Activated CD4-positive, CD25-positive, alpha-beta regulatory T cell treated with anti-CD3 and anti-CD28 coated beads, Interleukin-2, amount 50 U/mL, for 24 hours (primary cell): ENCODE results near the gene SLC6A9.

ENCODE experiments used
- ATAC-seq, 2 donors: fragments of 150-1000 bp; cut with Tn5 transposase; one replicate each; pipeline ENCODE4 v1.10.0; 2021; ENCODE audit warnings: mild to moderate bottlenecking in 1 of 2, moderate library complexity in 1 of 2

The SLC6A9 gene

DNA sequence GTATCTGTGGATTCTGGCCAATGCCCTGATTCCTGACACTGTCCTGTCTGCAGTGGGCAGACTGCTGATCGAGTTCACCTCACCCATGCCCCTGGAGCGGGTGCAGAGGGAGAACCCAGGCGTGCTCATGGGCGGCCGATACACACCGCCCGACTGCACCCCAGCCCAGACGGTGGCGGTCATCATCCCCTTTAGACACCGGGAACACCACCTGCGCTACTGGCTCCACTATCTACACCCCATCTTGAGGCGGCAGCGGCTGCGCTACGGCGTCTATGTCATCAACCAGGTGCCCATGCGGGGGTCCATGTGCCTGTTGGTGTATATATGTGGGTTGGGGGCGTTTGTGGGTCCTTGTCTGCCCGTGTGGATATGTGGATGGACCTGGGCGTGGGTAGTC is 49.6 kb downstream of the SLC6A9 start:
- ATAC-seq, result no peak

DNA sequence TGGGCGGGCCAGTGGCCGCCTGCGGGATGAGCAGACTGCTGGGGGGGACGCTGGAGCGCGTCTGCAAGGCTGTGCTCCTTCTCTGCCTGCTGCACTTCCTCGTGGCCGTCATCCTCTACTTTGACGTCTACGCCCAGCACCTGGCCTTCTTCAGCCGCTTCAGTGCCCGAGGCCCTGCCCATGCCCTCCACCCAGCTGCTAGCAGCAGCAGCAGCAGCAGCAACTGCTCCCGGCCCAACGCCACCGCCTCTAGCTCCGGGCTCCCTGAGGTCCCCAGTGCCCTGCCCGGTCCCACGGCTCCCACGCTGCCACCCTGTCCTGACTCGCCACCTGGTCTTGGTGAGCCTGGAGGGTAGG is 50.1 kb downstream of the SLC6A9 start:
- ATAC-seq, result no peak

DNA sequence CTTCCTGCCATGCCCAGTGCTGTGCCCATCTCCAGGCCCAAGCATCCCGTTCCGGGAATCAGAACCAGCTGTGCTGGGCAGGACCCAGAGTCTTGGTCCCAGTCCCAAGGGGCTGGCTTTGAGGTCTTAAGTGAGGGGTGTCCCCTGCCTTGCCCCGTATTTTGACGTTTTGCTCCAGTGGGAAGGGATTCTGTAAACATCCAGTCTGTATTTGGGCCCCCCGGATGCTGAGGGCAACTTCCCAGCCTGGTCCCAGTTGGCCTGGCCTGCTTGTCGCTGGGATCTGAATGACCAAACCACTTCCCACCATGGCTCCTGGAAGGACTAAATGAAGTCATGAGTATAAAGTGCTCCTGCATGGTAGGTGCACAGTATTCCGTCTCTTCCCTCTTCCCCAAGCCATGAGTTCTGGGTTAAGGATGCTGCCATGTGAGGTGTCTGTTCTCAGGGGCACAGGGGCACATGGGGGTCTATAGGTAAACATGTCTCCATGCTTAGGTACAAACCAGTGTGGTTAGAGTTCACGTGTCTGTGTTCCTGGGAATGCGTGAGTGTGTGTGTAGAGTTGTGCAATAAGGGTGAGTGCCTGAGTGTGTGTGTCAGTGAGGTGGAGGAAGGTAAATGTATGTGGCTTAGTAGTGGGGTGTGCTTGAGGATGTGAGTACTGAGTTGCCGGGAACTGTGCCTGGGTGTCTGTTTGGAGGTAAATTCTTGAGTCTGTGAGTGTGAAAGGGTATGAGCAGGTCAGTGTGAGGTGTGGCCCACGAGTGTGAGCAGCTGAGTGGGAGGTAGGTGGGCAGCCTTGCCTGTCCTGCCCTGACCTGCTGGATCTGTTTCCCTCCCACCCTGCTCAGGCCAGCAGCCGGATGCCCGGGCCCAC is 50.8 kb downstream of the SLC6A9 start:
- no peak for ATAC-seq

DNA sequence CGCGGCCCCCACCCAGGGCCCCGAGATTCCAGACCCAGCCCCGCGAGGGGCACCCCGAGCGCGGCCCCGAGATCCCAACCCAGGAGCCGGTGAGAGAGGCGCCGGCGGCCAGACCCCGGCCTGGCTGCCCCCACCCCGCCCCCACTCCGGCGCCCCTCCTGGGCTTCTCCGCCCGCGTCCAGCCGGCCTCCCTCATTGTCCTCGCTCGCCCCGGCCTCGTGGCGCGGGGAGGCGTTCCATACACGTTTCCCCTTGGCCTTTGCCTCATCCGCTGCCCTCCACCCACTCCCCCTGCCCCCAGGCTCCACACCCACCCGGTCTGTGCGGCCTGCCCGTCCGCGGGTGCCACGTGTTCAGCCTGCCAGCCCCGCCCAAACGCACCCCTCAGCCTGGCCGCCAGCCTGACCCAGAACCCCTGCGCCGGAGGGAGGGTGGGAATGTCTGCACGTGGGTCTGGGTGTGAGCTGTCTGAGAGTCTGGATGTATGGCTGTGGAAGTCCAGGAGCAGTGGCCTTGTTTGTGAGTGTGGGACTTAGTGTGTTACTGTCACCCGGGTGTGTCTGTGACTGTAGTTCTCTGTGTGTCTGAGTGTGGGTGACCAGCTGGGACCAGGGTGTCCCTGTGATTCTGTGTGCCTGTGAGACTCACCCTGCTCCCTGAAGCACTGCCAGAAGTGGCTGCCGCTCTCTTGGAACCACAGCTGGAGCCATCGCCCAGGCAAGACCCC is 51.6 kb downstream of the SLC6A9 start:
- ATAC-seq, result peak in 1 of 2 donors; percentile 25

DNA sequence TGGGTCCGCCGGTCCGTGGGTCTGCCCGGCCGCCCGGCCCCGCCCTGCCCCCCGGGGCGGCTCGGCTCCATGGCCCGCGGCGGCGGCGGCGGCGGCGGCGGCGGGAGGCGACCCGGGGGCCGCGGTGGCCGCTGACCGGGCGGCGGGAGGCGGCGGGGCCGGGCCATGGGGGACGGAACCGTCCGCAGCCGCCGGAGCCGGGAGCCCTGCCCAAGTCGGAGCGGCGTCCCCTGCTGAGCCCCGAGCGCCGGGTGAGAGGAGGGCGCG is 52.1 kb downstream of the SLC6A9 start:
- no peak for ATAC-seq

DNA sequence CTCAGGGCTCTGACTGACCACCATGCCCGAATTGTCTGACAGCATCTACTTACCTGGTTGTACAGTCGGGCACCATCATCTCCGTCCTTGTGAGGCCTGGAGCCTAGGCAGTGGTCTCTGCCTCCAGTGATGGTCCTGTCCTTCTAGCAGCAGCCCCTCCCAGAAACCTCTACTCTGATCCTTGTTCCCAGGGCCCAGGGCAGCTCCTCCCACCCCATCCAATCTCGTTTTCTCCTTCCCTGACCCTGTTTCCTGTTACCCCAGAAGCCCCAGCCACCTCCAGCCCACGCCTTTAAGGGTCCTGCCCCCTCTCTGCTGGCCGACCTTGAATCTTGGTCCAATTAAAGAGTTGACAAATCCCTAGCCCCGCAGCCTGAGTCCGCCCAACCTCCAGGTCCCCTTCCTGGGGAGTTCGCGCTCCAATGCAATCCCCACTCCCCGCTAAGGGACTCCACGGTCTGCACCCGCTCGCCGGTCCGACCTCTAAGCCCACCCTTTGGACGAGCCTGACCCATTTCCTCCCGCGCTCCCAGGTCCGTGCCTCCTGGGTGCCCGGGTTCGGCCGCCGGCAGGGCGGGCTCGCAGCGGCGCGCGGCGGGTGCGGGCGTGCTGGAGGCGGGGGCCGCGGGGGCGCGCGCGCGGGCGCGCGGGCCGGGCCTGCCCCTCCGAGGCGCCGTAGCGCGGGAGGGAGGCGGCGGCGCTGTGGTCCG is 52.6 kb downstream of the SLC6A9 start, which contains the start of gene B4GALT2:
Gene B4GALT2, plus strand, starts transcription at position 660 of the 710 bp plus-strand sequence. CDS start 1,951 bp downstream, outside the sequence.
- ATAC-seq, result no peak

DNA sequence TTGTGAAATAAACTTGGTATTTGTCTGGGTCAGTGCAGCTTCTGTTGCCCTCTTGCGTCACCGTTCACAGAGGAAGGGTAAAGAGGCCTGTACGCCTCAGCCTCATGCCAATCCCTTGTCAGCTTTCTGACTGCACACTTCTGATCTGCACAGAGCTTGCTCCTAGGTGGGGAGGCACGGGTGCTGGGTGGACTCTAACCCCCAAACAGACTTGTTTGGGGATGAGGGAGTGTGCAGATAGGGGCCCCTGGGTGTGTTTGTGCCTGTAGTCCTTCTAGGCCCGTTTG is 53.1 kb downstream of the SLC6A9 start:
- ATAC-seq, result no peak

DNA sequence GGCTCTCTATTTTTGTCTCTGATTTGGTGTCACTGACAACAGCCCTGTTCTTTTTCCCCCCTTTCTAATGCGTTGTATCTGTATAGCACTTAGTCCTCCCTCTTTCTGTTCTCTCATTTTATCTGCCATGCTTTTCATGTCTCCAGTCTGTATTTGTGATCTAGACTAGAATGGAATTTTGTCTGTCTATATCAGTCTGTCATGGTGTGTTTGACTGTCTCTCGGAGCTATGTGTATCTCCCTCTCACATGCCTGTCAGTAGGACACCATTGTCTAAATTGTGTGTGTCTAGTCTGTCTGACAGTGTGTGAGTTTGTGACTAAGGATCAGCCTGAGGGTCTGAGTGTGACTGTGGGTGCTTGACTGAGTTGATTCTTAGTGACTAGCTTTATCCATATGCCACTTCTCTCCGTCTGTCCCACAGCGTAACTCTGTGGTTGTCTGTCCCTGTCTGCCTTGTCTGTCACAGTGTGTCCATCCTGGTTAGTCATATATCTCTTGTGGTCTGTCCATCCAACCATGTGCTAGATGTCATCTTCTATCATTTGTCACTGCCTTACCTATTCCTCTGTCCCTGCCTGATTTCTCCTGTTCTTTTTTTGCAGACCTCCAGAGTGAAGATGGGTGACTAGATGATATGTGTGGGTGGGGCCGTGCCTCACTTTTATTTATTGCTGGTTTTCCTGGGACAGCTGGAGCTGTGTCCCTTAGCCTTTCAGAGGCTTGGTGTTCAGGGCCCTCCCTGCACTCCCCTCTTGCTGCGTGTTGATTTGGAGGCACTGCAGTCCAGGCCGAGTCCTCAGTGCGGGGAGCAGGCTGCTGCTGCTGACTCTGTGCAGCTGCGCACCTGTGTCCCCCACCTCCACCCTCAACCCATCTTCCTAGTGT is 53.6 kb downstream of the SLC6A9 start:
- ATAC-seq, result no peak

DNA sequence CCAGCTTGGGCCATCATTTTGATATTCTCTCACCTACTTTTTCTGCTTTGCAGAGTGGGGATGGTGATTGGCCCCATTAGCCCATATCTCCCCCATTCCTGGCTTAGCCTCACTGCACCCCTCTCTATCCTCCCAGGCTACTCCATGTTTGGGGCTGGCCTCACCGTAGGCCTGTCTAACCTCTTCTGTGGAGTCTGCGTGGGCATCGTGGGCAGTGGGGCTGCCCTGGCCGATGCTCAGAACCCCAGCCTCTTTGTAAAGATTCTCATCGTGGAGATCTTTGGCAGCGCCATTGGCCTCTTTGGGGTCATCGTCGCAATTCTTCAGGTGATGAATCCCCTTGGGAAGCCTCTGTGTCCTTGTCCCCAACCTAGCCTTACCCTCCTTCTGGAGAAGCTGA is 54.4 kb downstream of the SLC6A9 start:
- no peak for ATAC-seq

DNA sequence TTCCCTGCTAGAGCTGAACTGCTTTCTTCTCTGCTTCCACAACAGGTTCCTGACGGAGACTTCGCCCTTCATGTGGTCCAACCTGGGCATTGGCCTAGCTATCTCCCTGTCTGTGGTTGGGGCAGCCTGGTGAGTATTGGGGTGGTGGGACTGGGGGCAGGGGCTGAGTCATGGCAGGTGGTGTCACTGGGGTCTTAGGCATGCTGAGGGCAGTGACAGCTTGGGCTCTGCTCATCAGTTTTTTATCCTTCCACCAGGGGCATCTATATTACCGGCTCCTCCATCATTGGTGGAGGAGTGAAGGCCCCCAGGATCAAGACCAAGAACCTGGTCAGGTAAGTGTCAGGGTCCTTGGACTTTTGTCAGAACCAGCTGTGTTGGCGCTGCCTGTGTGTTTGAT is 55.2 kb downstream of the SLC6A9 start:
- ATAC-seq, result no peak

DNA sequence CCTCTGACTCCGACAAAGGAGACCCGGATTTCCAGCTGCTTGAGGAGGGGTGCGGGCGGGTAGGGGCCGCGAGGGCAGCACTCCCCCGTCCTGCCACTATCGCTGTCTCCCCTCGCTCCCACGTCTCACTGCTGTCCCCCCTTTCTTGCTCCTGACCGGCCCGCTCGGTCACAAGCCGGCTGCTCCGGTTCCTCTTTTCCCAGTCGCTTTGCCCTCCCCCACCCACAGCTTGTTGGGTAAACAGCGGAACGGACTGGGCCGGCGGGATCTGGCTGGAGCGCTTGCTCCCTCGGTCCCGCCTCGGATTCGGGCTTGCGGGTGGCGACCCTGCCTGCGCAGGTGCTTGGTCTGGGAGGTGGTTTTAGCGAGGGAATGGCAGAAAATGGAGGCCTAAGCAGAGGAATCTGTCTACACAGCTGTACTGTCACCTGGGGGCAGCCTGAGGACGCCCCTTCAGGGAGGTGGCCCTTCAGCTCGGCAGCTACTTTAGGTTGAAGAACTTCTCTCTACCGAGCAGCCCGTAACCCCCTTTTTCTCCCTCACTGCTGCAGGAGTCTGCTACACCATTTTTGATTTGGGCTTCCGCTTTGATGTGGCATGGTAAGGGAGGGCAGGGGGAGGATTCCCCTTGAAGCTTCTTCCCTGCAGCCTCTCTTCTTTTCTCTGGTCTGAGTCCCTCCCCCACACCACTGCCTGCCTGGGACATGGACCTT is 55.9 kb downstream of the SLC6A9 start:
- ATAC-seq, result no peak

DNA sequence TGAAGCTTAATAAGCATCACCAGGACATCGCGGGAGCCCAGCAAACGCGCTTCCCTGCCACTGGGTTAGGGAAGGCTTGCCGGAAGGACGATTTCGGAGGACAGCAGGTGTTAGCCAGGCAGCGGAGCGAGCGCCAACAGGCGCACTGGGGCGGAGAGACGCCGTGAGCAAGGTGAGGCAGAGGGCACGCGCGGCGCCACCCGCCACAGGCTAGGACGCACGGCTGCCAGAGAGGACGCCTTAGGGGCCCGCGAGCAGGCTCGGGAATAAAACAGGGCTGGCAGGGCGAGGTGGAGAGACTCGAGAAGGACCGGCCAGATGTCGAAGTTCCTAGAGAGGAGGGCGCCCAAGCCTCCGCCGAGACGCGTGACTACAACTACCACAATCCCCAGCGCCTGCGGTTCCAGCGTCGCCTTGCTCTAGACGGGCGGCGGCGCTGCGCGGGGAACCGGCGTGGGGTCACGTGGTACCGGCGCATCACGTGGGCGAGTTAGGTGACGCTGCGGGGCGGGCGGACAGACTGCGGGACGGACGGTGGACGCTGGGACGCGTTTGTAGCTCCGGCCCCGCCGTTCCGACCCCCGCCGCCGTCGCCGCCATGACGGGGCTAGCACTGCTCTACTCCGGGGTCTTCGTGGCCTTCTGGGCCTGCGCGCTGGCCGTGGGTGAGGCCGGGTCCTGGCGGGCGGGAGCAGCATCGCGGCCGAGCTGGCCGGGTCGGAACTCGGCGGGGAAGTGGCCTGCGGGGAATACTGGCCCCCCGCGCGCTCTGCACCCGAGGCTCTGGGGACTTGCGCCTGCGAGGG is 56.6 kb downstream of the SLC6A9 start, which contains the start of gene ATP6V0B:
Gene ATP6V0B, plus strand, starts transcription at position 518 of the 806 bp plus-strand sequence. Its CDS starts 81 bp downstream, at position 599.
- ATAC-seq, result peak; percentile 75

DNA sequence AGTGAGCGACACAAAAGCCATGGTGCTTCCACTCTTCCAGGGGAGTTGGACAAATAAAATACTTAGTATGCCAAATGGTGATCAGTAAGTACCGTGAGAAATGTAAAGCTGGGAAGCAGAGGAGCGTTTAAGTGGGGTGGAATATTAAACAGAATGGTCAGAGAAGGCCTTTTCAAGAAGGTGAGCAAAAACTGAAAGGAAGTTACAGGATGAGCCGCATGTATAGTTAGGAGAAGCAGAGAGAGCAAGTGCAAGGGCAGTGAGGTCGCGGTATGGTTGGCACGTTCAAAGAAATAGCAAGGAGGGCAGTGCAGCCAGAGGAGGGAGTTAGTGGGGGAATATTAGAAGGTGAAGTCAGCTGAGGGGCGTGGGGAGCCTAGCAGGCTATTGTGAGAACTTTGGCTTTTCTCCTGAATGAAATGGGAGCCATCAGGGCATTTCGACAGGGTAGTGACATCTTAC is 57.2 kb downstream of the SLC6A9 start:
- ATAC-seq, result no peak

DNA sequence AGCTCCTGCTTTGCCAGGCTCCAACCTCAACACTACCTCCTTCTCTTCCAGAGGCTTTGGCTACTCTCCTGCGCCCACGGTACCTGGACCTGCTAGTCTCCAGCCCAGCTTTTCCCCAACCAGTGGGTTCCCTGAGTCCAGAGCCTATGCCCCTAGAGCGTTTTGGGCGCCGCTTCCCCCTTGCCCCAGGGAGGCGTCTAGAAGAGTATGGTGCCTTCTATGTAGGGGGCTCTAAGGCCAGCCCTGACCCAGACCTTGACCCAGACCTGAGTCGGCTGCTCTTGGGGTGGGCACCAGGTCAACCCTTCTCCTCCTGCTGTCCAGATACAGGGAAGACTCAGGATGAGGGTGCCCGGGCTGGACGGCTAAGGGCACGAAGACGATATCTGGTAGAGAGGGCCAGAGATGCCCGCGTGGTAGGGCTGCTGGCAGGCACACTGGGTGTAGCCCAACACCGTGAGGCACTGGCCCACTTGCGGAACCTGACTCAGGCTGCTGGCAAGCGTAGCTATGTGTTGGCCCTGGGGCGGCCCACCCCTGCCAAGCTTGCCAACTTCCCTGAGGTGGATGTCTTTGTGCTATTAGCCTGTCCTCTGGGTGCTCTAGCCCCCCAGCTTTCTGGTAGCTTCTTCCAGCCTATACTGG is 59.8 kb downstream of the SLC6A9 start:
- no peak for ATAC-seq

DNA sequence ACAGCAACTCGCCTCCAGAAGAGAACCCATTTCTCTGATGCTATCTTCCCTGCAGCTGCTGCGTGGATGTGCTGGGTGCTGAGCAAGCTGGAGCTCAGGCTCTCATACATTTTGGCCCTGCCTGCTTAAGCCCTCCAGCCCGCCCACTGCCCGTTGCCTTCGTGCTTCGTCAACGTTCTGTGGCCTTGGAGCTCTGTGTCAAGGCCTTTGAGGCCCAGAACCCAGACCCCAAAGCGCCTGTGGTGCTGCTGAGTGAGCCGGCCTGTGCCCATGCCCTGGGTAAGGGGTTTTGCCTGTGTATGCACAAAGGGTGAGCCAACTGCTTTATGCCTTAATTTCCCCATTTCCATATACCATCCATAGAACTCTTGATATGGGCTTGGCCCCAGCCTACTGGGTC is 60.4 kb downstream of the SLC6A9 start:
- no peak for ATAC-seq

DNA sequence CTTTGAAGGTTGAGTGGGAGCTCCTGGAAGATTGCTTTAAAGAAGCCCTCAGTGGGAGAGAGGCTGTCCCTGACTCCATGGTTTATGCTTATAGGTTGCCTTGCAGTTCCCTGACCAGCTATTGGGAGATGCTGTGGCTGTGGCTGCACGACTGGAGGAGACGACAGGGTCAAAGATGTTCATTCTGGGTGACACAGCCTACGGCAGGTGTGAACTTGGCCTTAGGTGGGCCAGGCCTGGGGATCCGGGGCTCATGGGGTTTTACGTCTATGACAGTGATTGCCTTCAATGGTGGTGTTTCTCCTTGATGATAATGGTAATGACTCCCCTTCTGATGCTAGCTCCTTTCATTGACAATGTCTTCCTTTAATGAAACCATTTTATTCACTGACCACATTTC is 60.8 kb downstream of the SLC6A9 start:
- no peak for ATAC-seq

DNA sequence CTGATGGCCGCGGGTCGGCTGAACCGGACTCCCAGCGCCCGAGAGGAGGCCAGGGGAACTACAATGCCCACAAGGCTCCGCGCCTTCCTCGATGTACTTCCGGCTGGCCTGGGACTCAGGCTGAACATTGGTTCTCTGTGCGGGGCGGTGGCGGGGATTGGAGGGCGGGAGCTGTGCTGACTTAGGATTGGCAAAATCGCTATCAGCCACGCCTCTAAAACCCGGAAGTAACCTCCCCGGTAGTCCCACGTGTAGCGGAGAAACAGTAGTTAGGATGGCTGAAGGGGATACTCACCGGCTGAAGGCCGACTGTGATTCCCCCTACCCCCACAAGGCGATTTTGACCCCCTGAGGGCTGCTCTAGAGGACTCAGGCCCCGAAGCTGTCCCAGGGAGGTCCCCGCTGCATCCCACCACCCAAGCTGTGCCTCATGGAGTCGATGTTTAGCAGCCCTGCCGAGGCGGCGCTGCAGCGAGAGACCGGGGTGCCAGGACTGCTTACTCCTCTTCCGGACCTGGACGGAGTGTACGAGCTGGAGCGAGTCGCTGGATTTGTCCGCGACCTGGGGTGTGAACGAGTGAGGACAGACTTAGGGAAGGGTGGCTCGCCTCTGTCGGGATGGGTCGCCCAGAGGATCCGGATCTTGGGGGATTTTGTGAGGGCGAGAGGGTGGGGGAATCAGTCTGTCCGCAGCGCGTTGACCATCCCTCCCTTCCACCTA is 61.4 kb downstream of the SLC6A9 start, which contains the start of gene DPH2:
Gene DPH2, plus strand, starts transcription at position 265 of the 721 bp plus-strand sequence. Its CDS starts 166 bp downstream, at position 431.
- ATAC-seq, result peak; percentile 91 to 93

DNA sequence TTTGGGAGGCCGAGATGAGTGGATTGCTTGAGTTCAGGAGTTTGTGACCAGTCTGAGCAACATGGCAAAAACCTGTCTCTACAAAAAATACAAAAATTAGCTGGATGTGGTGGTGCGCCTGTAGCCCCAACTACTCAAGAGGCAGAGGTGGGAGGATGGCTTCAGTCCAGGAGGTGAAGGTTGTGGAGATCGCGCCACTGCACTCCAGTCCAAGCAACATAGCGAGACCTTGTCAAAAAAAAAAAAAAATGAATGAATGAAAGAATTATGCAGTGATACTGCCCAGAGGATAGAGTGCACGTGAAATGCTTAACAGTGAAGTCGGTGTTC is 61.9 kb downstream of the SLC6A9 start:
- no peak for ATAC-seq

DNA sequence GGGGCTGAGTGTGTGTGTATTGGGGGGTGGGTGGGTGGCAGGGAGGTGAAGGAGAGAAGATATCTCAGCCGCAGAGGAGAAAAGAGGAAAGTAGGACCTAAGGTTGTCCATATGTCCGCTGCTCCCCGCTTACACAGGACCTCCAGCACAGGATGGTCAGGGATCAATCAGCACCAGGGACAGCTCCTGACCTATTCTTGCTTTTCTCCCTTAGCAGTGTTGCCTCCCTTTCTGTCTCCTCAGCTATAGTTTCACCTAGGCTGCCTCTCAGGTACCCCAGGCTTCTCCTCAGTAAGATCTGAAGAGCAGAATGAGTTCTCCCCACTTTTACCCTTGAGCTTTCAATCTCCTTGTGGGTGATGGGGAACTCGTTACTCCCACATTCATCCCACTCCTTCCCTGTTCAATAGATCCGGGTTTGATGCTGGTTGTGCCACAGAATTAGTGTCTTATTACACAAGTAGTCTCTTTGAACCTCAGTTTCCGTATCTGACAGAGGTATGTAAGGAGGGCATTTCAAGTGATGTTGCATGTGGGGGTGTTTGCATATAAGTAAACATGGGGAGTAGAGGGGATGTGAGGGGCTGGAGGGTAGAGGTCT is 62.8 kb downstream of the SLC6A9 start:
- ATAC-seq, result no peak
